OCI-LY7 (cell line): ENCODE data around the gene TBC1D7. TPM values are rescaled to one million over a fixed set of nuclear protein-coding genes. Genes with fewer than 3 reads are reported as not detected.

Source experiments
- BruUV-seq: library from RNA; stranded (reverse); fragments of 400-500 nt; replicated peaks from 2 replicates; lab custom pipeline; 2021; lab: Mats Ljungman, UMichigan
- CTCF ChIA-PET: fragments of 300-600 bp; sonication (Branson Sonifier 250); formaldehyde crosslinking; loops from one replicate; lab custom pipeline; 2022; ENCODE audit warnings: antibody characterized with exemption; ENCODE audit not compliant: unreplicated experiment; lab: Charles Lee
- POLR2A ChIA-PET: fragments of 300-600 bp; sonication (Branson Sonifier 250); formaldehyde crosslinking; loops from one replicate; lab custom pipeline; 2022; ENCODE audit warnings: antibody characterized with exemption; lab: Charles Lee
- DNase-seq: peaks from one replicate; pipeline ENCODE4 v3.0.0-alpha.2; 2015; ENCODE audit warnings: low spot score
- H2AFZ ChIP-seq: fragments of 200-600 bp; sonication (generic), shearing (Covaris generic); 2 replicates; pipeline ENCODE4 v1.6.1; 2014; ENCODE audit warnings: mild to moderate bottlenecking, antibody characterized with exemption, low read length, moderate library complexity
- H3K27ac ChIP-seq: fragments of 200-600 bp; sonication (generic); 2 replicates; pipeline ENCODE4 v1.5.1; 2014; ENCODE audit warnings: mixed run types, low read depth, mild to moderate bottlenecking, moderate library complexity, low read length, inconsistent platforms; ENCODE audit not compliant: poor library complexity, severe bottlenecking
- H3K36me3 ChIP-seq: fragments of 200-600 bp; sonication (generic); 2 replicates; pipeline ENCODE4 v1.6.1; 2014; ENCODE audit warnings: mild to moderate bottlenecking, antibody characterized with exemption, low read length, moderate library complexity, mixed read lengths; ENCODE audit not compliant: insufficient read depth
- H3K4me1 ChIP-seq: fragments of 200-600 bp; sonication (generic); 2 replicates; pipeline ENCODE4 v1.5.1; 2014; ENCODE audit warnings: mild to moderate bottlenecking, low read length; ENCODE audit not compliant: insufficient read depth, poor library complexity, severe bottlenecking
- H3K4me2 ChIP-seq: fragments of 200-600 bp; sonication (generic); 2 replicates; pipeline ENCODE4 v1.6.1; 2014; ENCODE audit warnings: mild to moderate bottlenecking, low read length
- H3K4me3 ChIP-seq: fragments of 200-600 bp; sonication (generic); 2 replicates; pipeline ENCODE4 v1.5.1; 2014; ENCODE audit warnings: mild to moderate bottlenecking, low read depth, low read length; ENCODE audit not compliant: poor library complexity, severe bottlenecking
- H3K79me2 ChIP-seq: fragments of 200-600 bp; sonication (generic); 2 replicates; pipeline ENCODE4 v1.6.1; 2016; ENCODE audit warnings: low read depth, mild to moderate bottlenecking, low read length, moderate library complexity, mixed read lengths; ENCODE audit not compliant: insufficient read depth
- H3K9me2 ChIP-seq: fragments of 200-600 bp; sonication (generic); 2 replicates; pipeline ENCODE4 v1.6.1; 2016; ENCODE audit warnings: mild to moderate bottlenecking, low read length, mixed read lengths; ENCODE audit not compliant: insufficient read depth
- H3K9me3 ChIP-seq: fragments of 200-600 bp; sonication (generic); 2 replicates; pipeline ENCODE4 v1.6.1; 2014; ENCODE audit warnings: mild to moderate bottlenecking, mixed run types, low read length, mixed read lengths
- H4K20me1 ChIP-seq: fragments of 200-600 bp; sonication (generic); 2 replicates; pipeline ENCODE4 v1.6.1; 2014; ENCODE audit warnings: mild to moderate bottlenecking, antibody characterized with exemption, low read length, moderate library complexity, mixed read lengths; ENCODE audit not compliant: insufficient read depth
- CTCF ChIP-seq: fragments of 200-600 bp; sonication (generic); conservative IDR thresholded peaks from 2 replicates; pipeline ENCODE4 v1.5.1; 2014; ENCODE audit warnings: mild to moderate bottlenecking, antibody characterized with exemption, low read length, moderate library complexity, mixed read lengths
- EZH2phosphoT487 ChIP-seq: fragments of 200-600 bp; sonication (generic); IDR thresholded peaks from 2 replicates; pipeline ENCODE4 v1.6.1; 2018; ENCODE audit warnings: low read depth, borderline replicate concordance, mild to moderate bottlenecking, mixed run types, antibody characterized with exemption, low read length, moderate library complexity, mixed read lengths
- intact Hi-C: fragments of 100-400 bp; cut with micrococcal nuclease; formaldehyde crosslinking; loops from one replicate; pipeline ENCODE4 v1.10.0; 2022; ENCODE audit not compliant: unreplicated experiment
- total RNA-seq, 2 experiments: library from RNA; depleted of rRNA in 1 of 2; stranded (reverse); fragments of >200 nt in 1 of 2; shearing (Covaris generic) in 1 of 2; gene quantifications; 2 replicates each; pipeline ENCODE4 v1.2.3, GENCODE V29; 2014 to 2022

TBC1D7 gene
- total RNA-seq, 2 experiments from 2014 or later, result 46.2 to 69.2 TPM

- Histone ChIP-seq H3K36me3 (peaks cover 11% of the 10 kb centered on the region), H3K4me3 (no peak overlapping the region), H3K27ac (no peak overlapping the region), H3K79me2 (no peaks in the 10 kb centered on the region), H4K20me1 (no peaks in the 10 kb centered on the region), H3K9me2 (no peaks in the 10 kb centered on the region), H3K4me2 (no peak overlapping the region), H3K9me3 (no peaks in the 10 kb centered on the region), H2AFZ (no peak overlapping the region), H3K4me1 (peaks cover 34% of the 10 kb centered on the region)
- ChIA-PET POLR2A (interaction anchor here (0.6 to 2.6 kb wide), 12 partner anchors 7 to 323 kb away, joined by 3 to 8 read pairs (median 4); no protein-coding TSS in a partner anchor), CTCF (interaction anchor here (0.7 to 1.0 kb wide), 2 partner anchors 15 to 889 kb away, joined by 4 to 5 read pairs; no protein-coding TSS in a partner anchor)
- intact Hi-C loops, result no loop called here
- no peak for TF ChIP-seq EZH2phosphoT487
- TF ChIP-seq CTCF, result no peak
- no TSS peak for BruUV-seq
- DNase-seq, result no peak
Observed at GRCh38 chr6:13372688-13373487, 44.6 kb upstream of the TBC1D7 start.

GRCh38 chr6:13372076-13372475 is 43.7 kb upstream of the TBC1D7 start:
- no peak overlapping the region for H3K27ac ChIP-seq

More at GRCh38 chr6:13372076-13372475, 43.7 kb upstream of the TBC1D7 start:
- no peaks in the 10 kb centered on the region for H3K9me2 ChIP-seq
- H3K4me1 ChIP-seq, result peaks cover 26% of the 10 kb centered on the region
- H2AFZ ChIP-seq, result no peak overlapping the region
- no peaks in the 10 kb centered on the region for H4K20me1 ChIP-seq
- intact Hi-C loops, result no loop called here
- peaks cover 8% of the 10 kb centered on the region for H3K36me3 ChIP-seq
- BruUV-seq, result no TSS peak
- no peak overlapping the region for H3K4me3 ChIP-seq
- H3K9me3 ChIP-seq, result no peaks in the 10 kb centered on the region
- TF ChIP-seq CTCF (no peak), EZH2phosphoT487 (no peak)
- no peak for DNase-seq
- CTCF ChIA-PET, result interaction anchor here (1.0 kb wide), 1 partner anchor 14 kb away, joined by 4 read pairs; no protein-coding TSS in a partner anchor
- POLR2A ChIA-PET, result interaction anchor here (0.6 to 2.6 kb wide), 9 partner anchors 8 to 258 kb away, joined by 3 to 8 read pairs (median 4); no protein-coding TSS in a partner anchor
- H3K4me2 ChIP-seq, result no peak overlapping the region
- no peaks in the 10 kb centered on the region for H3K79me2 ChIP-seq
